ENCODE data around the gene OR1F1. TPM values are rescaled to one million over a fixed set of nuclear protein-coding genes. Genes with fewer than 3 reads are reported as not detected.
"Not testable (repeated sequence)": the region's sequence is repeated elsewhere in the genome, so short reads cannot be mapped to it uniquely, and the experiment has no call there.

OR1F1 gene
- total and polyA plus RNA-seq, 2 of the 8 experiments (the other 6 are each of a cell fraction or from before 2014, with no cell fraction given): 0.52 to 1.2 TPM

DNA sequence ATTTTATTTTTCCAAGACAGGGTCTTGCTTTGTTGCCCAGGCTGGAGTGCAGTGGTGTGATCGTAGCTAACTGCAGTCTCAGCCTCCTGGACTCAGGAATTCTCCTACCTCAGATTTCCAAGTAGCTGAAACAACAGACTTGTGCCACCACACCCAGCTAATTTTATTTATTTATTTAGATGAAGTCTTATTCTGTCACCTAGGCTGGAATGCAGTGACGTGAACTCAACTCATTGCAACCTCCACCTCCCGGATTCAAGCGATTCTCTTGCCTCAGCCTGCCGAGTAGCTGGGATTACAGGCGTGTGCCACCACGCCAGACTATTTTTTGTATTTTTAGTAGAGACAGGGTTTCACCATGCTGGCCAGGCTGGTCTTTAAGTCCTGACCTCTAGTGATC lies 19.3 kb upstream of the OR1F1 start:
- not testable (repeated sequence) for H3K4me2 ChIP-seq (ENCODE audit: insufficient read depth in 1 of 2, low read depth in 2 of 2, low read length in 2 of 2); H3K4me1 ChIP-seq (replicated peaks in 1 of 4; ENCODE audit: control insufficient read depth in 3 of 4, insufficient read depth in 4 of 4, low read length in 3 of 4); H2AK5ac ChIP-seq (ENCODE audit: low read depth, low read length); FAIRE-seq; H2BK120ac ChIP-seq (replicated peaks; ENCODE audit: low read depth, low read length); H3K4me3 ChIP-seq (ENCODE audit: extremely low read depth in 1 of 4, insufficient read depth in 2 of 4, low read depth in 3 of 4, low read length in 4 of 4); H3K4ac ChIP-seq (replicated peaks; ENCODE audit: insufficient read length, low read depth, low read length); H2BK12ac ChIP-seq (ENCODE audit: low read depth, low read length); H2BK5ac ChIP-seq (ENCODE audit: low read depth, low read length); H4K8ac ChIP-seq (ENCODE audit: extremely low read depth, insufficient read depth, low read length); H3K27ac ChIP-seq (ENCODE audit: low read depth, low read length); H2BK20ac ChIP-seq (ENCODE audit: low read length); H4K5ac ChIP-seq (ENCODE audit: insufficient read length, low read depth, low read length); H2AFZ ChIP-seq (ENCODE audit: low read length); H3K9ac ChIP-seq (replicated peaks in 1 of 4; ENCODE audit: extremely low read depth in 1 of 4, low read depth in 3 of 4, low read length in 3 of 4); H3K36me3 ChIP-seq (ENCODE audit: control insufficient read depth in 2 of 4, insufficient read depth in 4 of 4, low read length in 3 of 4); H3K79me2 ChIP-seq (ENCODE audit: control insufficient read depth in 1 of 2, insufficient read depth in 2 of 2, low read length in 2 of 2); DNase-seq (ENCODE audit: low read depth in 1 of 2, low spot score in 2 of 2); H3K23ac ChIP-seq (ENCODE audit: insufficient read length); H3K14ac ChIP-seq (ENCODE audit: insufficient read length); H4K91ac ChIP-seq (replicated peaks; ENCODE audit: insufficient read length, low read length); H3K18ac ChIP-seq (ENCODE audit: extremely low read depth, low read length); H4K20me1 ChIP-seq (replicated peaks in 1 of 2; ENCODE audit: control insufficient read depth in 1 of 2, insufficient read depth in 2 of 2, low read length in 2 of 2); H2BK15ac ChIP-seq (ENCODE audit: low read length); H3K79me1 ChIP-seq (ENCODE audit: low read depth, low read length); H3K56ac ChIP-seq (replicated peaks; ENCODE audit: insufficient read length, low read depth, low read length)
- Histone ChIP-seq H3K27me3 (replicated peaks in 1 of 4; ENCODE audit: control insufficient read depth in 3 of 4, extremely low read depth in 1 of 4, insufficient read depth in 3 of 4, low read length in 3 of 4) (peaks cover 0 to 23% (median 14%) of the 10 kb centered on the region in 4 experiments; a peak in 5 of 7 replicates), H3K23me2 (ENCODE audit: low read depth, low read length) (peaks cover 23% of the 10 kb centered on the region; the same call in 1 of the 2 replicates), H3K9me3 (ENCODE audit: insufficient read depth in 2 of 2, low read depth in 1 of 2, low read length in 1 of 2) (peaks cover 8 to 12% of the 10 kb centered on the region in 2 experiments)
- POLR2A ChIA-PET (ENCODE audit: partially characterized antibody): interaction anchor here (1.0 to 2.8 kb wide), 4 partner anchors 9 to 18 kb away, joined by 3 to 6 read pairs (median 4); no protein-coding TSS in a partner anchor
- 88% methylated on average over 7 of the region's 7 CpGs; no CpG with 5 or more reads in 1 of the 2 experiments for WGBS, 2 experiments (ENCODE audit: extremely low coverage in 1 of 2, insufficient coverage in 1 of 2, insufficient read length in 1 of 2, insufficient replicate concordance in 2 of 2, low coverage in 1 of 2, low lambda C conversion rate in 2 of 2, missing lambda C conversion rate in 1 of 2)
- CTCF ChIA-PET (ENCODE audit: partially characterized antibody): interaction anchor here (0.8 to 5.6 kb wide), 9 partner anchors 11 to 114 kb away, joined by 3 to 36 read pairs (median 13); partner anchors contain the start of gene ZNF213
